Stimulated activated CD4-positive, alpha-beta T cell treated with anti-CD3 and anti-CD28 coated beads, Interleukin-1b, Interleukin-23, amount 100 ng/mL, for 4 hours (primary cell): ENCODE results near the gene PFKP.

Source experiments
- DNase-seq, 2 donors: peaks; one replicate each; pipeline ENCODE4 v3.0.0-alpha.2; 2020; ENCODE audit warnings: low read depth in 2 of 2

PFKP gene

GRCh38 chr10:3136336-3136735 is 69.0 kb downstream of the PFKP start:
- DNase-seq, result no peak

GRCh38 chr10:3136763-3137611 is 69.6 kb downstream of the PFKP start:
- DNase-seq, result no peak

- DNase-seq, result no peak
Observed at GRCh38 chr10:3137958-3138726, 70.8 kb downstream of the PFKP start.

GRCh38 chr10:3139216-3139910 is 72.0 kb downstream of the PFKP start:
- DNase-seq, result no peak

- DNase-seq, result no peak
Observed at GRCh38 chr10:3140280-3140679, 72.9 kb downstream of the PFKP start.

- DNase-seq, result no peak
Observed at GRCh38 chr10:3141351-3142005, 74.1 kb downstream of the PFKP start.

- DNase-seq, result no peak
Observed at GRCh38 chr10:3142146-3142875, 75.0 kb downstream of the PFKP start.

- no peak for DNase-seq
Observed at GRCh38 chr10:3143366-3143765, 76.0 kb downstream of the PFKP start.

- DNase-seq, result no peak
Observed at GRCh38 chr10:3143791-3144434, 76.6 kb downstream of the PFKP start.

GRCh38 chr10:3145366-3145765 is 78.0 kb downstream of the PFKP start:
- no peak for DNase-seq

- DNase-seq, result no peak
Observed at GRCh38 chr10:3146289-3146688, 78.9 kb downstream of the PFKP start.

- DNase-seq, result no peak
Observed at GRCh38 chr10:3147117-3147820, 79.9 kb downstream of the PFKP start.

- DNase-seq, result no peak
Observed at GRCh38 chr10:3148041-3148440, 80.7 kb downstream of the PFKP start.

GRCh38 chr10:3148994-3149393 is 81.6 kb downstream of the PFKP start:
- no peak for DNase-seq

GRCh38 chr10:3149918-3150317 is 82.6 kb downstream of the PFKP start:
- DNase-seq, result no peak

- DNase-seq, result no peak
Observed at GRCh38 chr10:3150366-3150765, 83.0 kb downstream of the PFKP start.

GRCh38 chr10:3150961-3151360 is 83.6 kb downstream of the PFKP start:
- DNase-seq, result no peak

- DNase-seq, result no peak
Observed at GRCh38 chr10:3151889-3152565, 84.7 kb downstream of the PFKP start.

- no peak for DNase-seq
Observed at GRCh38 chr10:3152566-3152935, 85.2 kb downstream of the PFKP start.

GRCh38 chr10:3154666-3155065 is 87.3 kb downstream of the PFKP start:
- DNase-seq, result no peak
